ENCODE measurements around the gene TTBK1.

Gene TTBK1

DNA sequence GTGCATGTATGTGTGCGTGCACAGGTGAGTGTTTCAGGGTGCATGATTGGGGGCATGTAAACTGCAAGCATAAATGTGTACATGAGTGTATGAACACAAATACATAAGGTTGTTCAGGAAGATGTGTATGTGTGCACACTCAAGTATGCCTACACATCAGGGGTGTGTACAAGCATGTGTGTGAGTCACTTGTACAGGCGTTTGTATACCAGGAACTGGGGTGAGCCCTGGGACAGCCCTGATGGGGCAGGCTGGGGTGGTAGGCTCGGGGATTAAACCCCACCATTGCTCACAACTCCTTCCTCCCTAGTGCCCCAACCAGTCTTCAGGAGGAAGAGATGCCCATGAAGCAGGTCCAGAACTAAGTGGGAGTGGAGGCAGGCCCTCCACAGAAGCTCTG lies 61.1 kb downstream of the TTBK1 start:
- TF ChIP-seq, protein P1, sequence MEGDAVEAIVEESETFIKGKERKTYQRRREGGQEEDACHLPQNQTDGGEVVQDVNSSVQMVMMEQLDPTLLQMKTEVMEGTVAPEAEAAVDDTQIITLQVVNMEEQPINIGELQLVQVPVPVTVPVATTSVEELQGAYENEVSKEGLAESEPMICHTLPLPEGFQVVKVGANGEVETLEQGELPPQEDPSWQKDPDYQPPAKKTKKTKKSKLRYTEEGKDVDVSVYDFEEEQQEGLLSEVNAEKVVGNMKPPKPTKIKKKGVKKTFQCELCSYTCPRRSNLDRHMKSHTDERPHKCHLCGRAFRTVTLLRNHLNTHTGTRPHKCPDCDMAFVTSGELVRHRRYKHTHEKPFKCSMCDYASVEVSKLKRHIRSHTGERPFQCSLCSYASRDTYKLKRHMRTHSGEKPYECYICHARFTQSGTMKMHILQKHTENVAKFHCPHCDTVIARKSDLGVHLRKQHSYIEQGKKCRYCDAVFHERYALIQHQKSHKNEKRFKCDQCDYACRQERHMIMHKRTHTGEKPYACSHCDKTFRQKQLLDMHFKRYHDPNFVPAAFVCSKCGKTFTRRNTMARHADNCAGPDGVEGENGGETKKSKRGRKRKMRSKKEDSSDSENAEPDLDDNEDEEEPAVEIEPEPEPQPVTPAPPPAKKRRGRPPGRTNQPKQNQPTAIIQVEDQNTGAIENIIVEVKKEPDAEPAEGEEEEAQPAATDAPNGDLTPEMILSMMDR (conservative IDR thresholded peaks at IDR 0.05; ENCODE audit: low read depth, low read length) = no peak
- H3K4me3 ChIP-seq (ENCODE audit: low read length) = no peak overlapping the region
- DNase-seq (ENCODE audit: low read depth) = no peak

DNA sequence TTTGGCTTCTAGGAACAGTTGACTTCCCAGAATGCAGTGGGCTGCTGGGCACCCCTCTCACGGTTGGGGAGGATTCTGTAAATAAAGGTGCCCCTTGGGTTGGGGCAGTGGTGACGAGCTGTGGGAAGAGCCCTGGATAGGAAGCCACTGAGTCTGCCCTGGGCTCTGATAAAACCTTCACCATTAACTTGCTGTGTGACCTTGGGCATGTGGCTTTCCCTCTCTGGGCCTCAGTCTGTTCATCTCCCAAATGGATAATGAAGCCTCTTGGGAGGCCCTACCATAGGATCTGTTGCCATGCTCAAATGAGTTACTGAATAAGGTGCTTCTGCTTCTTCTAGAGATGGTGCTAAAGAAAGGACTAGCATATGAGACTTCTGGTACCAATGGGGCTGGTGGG lies 61.6 kb downstream of the TTBK1 start:
- no peak for DNase-seq (ENCODE audit: low read depth)
- TF ChIP-seq, protein P1 (conservative IDR thresholded peaks at IDR 0.05; ENCODE audit: low read depth, low read length) = no peak
- H3K4me3 ChIP-seq (ENCODE audit: low read length) = no peak overlapping the region

DNA sequence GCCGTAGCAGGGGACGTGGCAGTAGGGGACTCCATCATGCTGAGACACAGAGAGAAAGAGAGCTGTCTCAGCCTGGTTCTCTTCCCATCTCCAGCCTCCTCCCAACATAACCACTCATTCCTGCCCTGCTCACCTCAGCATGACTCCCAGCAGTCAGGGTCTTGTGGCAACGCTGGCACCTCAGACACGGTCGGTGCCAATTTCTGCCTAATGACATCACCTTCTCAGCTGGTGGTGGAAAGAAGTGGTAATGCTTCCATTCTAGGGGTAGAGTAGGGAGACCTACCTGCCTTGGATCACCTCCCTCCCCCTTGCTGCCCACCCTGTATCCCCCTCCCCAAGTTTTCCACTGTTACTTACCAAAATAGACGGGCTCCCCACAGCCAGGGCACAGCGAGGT lies 62.8 kb downstream of the TTBK1 start:
- no peak overlapping the region for H3K4me3 ChIP-seq (ENCODE audit: low read length)
- no peak for DNase-seq (ENCODE audit: low read depth)
- TF ChIP-seq, protein P1 (conservative IDR thresholded peaks at IDR 0.05; ENCODE audit: low read depth, low read length) = no peak

DNA sequence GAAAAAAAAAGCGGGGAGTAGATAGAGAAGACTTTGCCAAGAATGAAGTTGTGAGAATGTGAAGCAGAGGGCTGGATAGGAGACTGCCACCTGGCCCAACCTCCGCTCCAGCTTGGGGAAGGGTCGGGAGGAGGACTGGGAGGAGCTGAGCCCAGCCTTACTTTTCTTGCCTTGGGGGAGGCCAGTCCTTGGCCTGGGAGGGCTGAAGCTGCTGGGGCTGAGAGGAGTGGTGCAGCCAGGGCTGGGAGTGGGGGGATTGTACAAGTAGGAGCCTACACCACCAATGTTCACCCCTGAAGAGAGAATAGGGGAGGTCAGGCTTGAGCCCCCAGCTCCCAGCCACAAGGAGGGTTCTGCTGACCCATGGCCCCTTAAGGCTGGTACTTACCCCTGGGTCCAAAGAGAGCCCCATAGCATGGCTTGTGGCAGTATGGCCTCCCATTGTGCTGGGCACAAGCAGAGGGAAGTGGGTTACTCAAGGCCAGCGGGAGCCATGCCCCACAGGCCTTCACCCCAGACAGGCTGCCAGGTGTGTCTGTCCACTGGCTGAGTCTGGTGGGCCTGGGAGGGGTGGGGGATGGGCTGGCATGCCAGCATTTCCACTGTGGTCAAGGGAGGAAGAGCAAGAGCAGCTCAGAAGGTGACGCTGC lies 64.3 kb downstream of the TTBK1 start:
- no peak overlapping the region for H3K4me3 ChIP-seq (ENCODE audit: low read length)
- no peak for DNase-seq (ENCODE audit: low read depth)
- TF ChIP-seq, protein P1 (conservative IDR thresholded peaks at IDR 0.05; ENCODE audit: low read depth, low read length) = no peak

DNA sequence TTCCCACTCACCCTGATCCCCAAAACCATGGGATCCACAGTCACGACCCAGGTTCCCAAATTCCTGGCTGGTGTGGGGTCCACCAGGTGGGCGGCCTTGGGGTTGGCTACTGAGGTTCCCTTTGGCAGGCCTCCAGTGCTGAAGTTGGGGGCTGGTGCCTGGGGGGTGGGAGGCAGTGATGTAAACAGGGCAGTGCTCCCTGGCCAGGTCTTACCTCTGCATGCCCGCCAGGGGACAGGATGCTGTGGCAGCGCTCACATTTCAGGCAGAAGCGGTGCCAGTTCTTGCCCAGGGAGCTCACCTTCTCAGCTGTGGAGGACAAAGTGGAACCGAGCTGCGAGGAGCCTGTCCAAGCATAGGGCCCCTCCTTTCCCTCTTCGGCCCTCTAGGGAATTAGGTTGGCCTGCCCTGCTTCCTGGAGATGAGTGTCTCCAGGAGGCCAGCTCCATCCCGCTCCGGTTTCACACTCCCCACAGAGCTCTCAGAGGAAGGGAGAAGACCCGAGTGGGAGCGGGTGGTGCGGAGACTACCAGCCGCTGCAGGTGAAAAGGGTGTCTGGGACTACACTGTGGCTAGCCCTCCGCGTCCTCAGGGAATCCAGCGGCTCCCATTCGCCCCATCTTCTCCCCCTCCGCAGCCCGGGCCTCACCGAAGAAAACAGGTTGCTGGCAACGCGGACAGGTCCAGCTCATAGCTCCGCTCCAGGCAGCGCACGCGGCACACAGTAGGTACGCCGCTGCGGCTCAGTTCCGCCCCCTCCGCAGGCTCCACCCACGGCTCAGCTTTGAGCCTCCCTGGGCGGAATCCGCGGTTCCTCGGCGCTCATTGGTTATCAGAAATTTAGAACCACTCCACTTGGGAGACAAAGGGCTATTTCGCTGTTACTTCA lies 65.1 kb downstream of the TTBK1 start, which contains the start of gene CRIP3:
Gene CRIP3 (minus strand): TSS at position 726 of the 889 bp plus-strand sequence. CDS start 34 bp downstream, at position 692.
- H3K4me3 ChIP-seq (ENCODE audit: low read length) = peak within 1 kb of the TSS; percentile 14
- TF ChIP-seq, protein P1 (conservative IDR thresholded peaks at IDR 0.05; ENCODE audit: low read depth, low read length) = peak; percentile 45
- no peak for DNase-seq (ENCODE audit: low read depth)

DNA sequence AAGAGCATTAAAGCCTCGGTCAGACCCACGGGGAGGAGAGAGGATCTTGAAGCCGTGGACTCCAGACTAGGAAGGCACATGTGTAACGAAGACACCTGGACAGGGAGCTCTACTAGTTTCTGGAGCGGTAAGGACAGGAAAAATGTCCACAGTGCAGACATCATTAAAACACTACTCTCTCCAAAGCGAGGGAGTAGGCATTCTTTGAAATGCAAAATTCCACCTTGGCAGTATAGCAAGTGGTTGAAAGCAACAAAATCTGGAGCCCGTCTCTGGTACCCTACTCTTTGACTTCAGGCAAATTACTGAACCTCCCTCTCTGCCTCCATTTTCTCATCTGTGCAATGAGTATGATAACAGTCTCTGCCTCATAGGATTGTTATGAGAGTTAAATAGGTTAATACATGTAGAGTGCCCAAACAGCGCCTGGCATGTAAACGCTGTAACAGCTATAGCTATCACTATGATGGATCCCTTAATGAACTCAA lies 65.8 kb downstream of the TTBK1 start:
- no peak for DNase-seq (ENCODE audit: low read depth)

More for the DNA sequence above, 65.8 kb downstream of the TTBK1 start:
- TF ChIP-seq, protein P1 (conservative IDR thresholded peaks at IDR 0.05; ENCODE audit: low read depth, low read length) = no peak
- H3K4me3 ChIP-seq (ENCODE audit: low read length) = peak overlapping the region; percentile 14

Data from retinal pigment epithelial cell (primary cell).